Measurements from ENCODE around the gene RAB7A.
A peak's percentile ranks its signal among the peaks of the same experiment; 100 is the strongest.

Gene RAB7A

GRCh38 chr3:128684986-128685726 lies 40.8 kb upstream of the RAB7A start:
- POLR2A ChIA-PET, result interaction anchor here (0.6 kb wide), 1 partner anchor 737 kb away, joined by 5 read pairs; no protein-coding TSS in a partner anchor
- CTCF ChIA-PET, result interaction anchor here (0.6 to 0.9 kb wide), 2 partner anchors 30 to 161 kb away, joined by 3 read pairs; no protein-coding TSS in a partner anchor
- DNase-seq (ENCODE audit: extremely low spot score), result no peak
- TF ChIP-seq, protein P1, sequence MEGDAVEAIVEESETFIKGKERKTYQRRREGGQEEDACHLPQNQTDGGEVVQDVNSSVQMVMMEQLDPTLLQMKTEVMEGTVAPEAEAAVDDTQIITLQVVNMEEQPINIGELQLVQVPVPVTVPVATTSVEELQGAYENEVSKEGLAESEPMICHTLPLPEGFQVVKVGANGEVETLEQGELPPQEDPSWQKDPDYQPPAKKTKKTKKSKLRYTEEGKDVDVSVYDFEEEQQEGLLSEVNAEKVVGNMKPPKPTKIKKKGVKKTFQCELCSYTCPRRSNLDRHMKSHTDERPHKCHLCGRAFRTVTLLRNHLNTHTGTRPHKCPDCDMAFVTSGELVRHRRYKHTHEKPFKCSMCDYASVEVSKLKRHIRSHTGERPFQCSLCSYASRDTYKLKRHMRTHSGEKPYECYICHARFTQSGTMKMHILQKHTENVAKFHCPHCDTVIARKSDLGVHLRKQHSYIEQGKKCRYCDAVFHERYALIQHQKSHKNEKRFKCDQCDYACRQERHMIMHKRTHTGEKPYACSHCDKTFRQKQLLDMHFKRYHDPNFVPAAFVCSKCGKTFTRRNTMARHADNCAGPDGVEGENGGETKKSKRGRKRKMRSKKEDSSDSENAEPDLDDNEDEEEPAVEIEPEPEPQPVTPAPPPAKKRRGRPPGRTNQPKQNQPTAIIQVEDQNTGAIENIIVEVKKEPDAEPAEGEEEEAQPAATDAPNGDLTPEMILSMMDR (IDR thresholded peaks at IDR 0.05; ENCODE audit: control extremely low read depth, extremely low read depth, low read depth, missing control alignments), result no peak

DNA sequence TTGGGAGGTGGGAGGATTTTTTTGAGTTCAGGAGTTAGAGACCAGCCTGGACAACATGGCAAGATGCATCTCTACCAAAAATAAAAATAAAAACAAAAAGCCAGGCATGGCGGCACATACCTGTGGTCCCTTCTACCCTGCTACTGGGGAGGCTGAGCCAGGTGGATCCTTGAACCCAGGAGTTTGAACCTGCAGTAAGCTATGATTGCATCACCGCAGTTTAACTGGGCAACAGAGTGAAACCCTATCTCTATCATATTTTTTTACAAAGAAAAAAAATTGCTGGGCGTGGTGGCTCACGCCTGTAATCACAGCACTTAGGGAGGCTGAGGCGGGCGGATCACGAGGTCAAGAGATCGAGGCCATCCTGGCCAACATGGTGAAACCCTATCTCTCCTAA lies 39.5 kb upstream of the RAB7A start:
- ChIA-PET CTCF (interaction anchor here (0.8 kb wide), 1 partner anchor 284 kb away, joined by 3 read pairs; no protein-coding TSS in a partner anchor), POLR2A (no interaction called here)
- TF ChIP-seq, protein P1 (IDR thresholded peaks at IDR 0.05; ENCODE audit: control extremely low read depth, extremely low read depth, low read depth, missing control alignments), result no peak
- no peak for DNase-seq (ENCODE audit: extremely low spot score)

GRCh38 chr3:128689060-128689459 lies 36.9 kb upstream of the RAB7A start:
- TF ChIP-seq, protein P1 (IDR thresholded peaks at IDR 0.05; ENCODE audit: control extremely low read depth, extremely low read depth, low read depth, missing control alignments), result no peak
- no peak for DNase-seq (ENCODE audit: extremely low spot score)
- ChIA-PET POLR2A (interaction anchor here (1.0 kb wide), 1 partner anchor 9 kb away, joined by 3 read pairs; no protein-coding TSS in a partner anchor), CTCF (interaction anchor here (1.3 to 4.0 kb wide), 4 partner anchors 8 to 106 kb away, joined by 3 to 14 read pairs (median 7); no protein-coding TSS in a partner anchor)

DNA sequence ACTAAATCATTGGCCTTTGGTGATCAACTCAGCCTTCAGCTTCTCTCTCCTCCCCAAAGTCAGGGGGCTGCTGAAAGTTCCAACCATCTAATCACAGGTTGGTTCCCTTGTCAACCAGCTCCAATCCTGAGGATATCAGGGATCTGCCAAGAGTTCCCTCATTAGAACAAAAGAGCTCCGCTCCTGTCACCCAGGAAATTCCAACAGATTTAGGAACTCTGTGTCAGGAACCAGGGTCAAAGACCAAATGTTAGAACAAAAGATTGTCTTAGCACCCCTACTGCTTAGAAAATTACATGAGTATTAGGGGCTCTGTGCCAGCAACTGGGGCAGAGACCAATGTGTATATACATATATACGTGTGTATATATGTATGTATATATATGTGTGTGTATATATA lies 32.3 kb upstream of the RAB7A start:
- TF ChIP-seq, protein P1 (IDR thresholded peaks at IDR 0.05; ENCODE audit: control extremely low read depth, extremely low read depth, low read depth, missing control alignments), result no peak
- ChIA-PET POLR2A (no interaction called here), CTCF (interaction anchor here (2.3 kb wide), 1 partner anchor 13 kb away, joined by 9 read pairs; no protein-coding TSS in a partner anchor)
- no peak for DNase-seq (ENCODE audit: extremely low spot score)

DNA sequence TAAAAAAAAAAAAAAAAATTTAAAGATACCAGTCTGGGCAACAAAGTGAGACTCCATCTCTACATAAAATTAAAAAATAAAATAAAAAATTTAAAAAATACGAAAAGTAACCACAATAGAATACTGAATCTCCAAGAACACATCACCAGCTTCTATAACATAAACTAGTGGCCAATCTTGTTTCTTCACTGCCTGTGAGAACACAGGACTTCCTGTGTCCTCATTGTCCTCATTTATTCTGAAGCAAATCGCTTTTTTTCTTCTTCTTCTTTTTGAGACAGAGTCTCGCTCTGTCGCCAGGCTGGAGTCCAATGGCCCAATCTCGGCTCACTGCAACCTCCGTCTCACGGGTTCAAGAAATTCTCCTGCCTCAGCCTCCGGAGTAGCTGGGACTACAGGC lies 28.6 kb upstream of the RAB7A start:
- POLR2A ChIA-PET, result no interaction called here
- CTCF ChIA-PET, result no interaction called here
- TF ChIP-seq, protein P1 (IDR thresholded peaks at IDR 0.05; ENCODE audit: control extremely low read depth, extremely low read depth, low read depth, missing control alignments), result no peak
- no peak for DNase-seq (ENCODE audit: extremely low spot score)

- TF ChIP-seq, protein P1 (IDR thresholded peaks at IDR 0.05; ENCODE audit: control extremely low read depth, extremely low read depth, low read depth, missing control alignments), result no peak
- peak; percentile 39 for DNase-seq (ENCODE audit: extremely low spot score)
- ChIA-PET CTCF (interaction anchor here (4.5 kb wide), 1 partner anchor 17 kb away, joined by 18 read pairs; no protein-coding TSS in a partner anchor), POLR2A (interaction anchor here (0.7 kb wide), 1 partner anchor 30 kb away, joined by 3 read pairs; no protein-coding TSS in a partner anchor)
Observed at GRCh38 chr3:128698211-128699047, 27.6 kb upstream of the RAB7A start.

All from GM10248 (cell line).